Occipital lobe (tissue), 3 donors: ENCODE data around the gene HEXB. TPM values are rescaled to one million over a fixed set of nuclear protein-coding genes. Genes with fewer than 3 reads are reported as not detected.
"Not testable (repeated sequence)": the region's sequence is repeated elsewhere in the genome, so short reads cannot be mapped to it uniquely, and the experiment has no call there.

Experiments
- DNase-seq: peaks from one replicate; lab custom pipeline; 2025; lab: John Stamatoyannopoulos, UW
- small RNA-seq: library from RNA; depleted of rRNA; stranded (forward); fragments of <200 nt; gene quantifications from one replicate; pipeline ENCODE3, GENCODE V24; 2014
- total RNA-seq: library from RNA; depleted of rRNA; stranded (reverse); fragments of >200 nt; gene quantifications from one replicate; pipeline ENCODE4 v1.2.3, GENCODE V29; 2014

The HEXB gene
- total RNA-seq, 1 donor from 2014 or later: 22.5 TPM

DNA sequence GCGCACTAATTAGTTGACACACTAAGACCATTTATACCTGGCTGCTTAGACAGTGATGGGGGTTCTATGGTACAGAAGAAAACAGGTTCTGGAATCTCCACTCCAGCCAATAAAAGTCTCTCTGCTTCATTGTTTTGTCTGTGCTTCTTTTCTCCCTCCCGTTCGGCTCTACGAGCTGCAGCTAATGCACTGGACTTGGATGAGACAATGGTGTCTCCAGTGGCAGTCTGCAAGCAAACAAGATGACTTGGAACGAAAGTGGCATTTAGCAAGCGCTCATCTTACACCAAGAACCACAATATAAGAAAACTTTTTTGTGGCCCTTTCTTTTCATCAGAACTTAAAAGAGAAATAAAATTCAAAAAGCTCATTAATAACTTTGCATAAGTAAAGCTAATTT lies 51.7 kb downstream of the HEXB start:
- DNase-seq: no peak

DNA sequence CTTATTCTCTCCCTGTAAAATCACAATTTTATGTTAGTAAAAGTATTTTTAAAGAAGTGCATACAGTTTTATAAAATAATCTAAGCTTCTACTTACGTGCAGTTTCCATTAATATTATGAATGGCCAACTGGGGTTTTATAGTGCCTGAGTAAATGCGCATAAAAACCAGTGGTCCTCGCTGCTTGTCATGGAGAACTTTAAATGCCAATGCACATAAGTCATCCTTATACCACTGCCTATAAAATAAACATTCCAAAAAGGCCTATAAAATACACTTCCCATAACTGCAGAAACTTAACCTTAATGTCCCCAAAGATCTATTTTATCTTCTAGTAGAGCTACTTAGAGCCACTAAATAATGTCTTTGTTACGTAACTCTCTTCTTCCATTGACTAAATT lies 53.4 kb downstream of the HEXB start:
- no peak for DNase-seq

DNA sequence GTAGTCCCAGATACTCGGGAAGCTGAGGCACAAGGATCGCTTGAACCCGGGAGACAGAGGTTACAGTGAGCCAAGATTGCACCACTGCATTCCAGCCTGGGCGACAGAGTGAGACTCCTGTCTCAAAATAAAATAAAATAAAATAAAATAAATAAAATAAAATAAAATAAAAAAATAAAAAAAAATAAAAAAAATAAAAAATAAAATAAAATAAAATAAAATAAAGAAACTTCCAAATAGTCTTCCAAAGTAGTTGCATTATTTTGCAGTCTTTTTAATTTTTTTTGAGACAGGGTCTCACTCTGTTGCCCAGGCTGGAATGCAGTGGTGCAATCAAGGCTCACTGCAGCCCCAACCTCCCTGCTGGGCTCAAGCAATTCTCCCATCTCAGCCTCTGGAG lies 63.7 kb downstream of the HEXB start:
- DNase-seq: not testable (repeated sequence)

DNA sequence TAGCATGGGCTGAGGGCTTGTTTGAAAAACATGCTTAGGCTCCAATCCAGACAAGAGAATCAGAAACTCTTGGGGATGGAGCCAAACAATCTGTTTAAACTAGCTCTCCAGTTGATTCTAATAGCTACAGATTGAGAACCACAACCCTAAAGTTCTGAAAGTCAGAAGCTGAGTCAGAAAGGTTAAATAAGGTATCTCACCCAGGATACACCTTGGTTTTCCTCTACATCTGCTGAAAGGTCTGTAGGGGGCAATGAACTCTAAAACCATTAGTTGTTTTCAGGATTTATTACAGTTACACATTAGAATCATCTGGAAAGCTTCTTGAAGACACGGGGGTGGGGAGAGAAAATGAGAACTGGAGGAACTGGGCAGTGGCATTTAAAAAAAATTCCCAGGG lies 76.2 kb downstream of the HEXB start:
- no peak for DNase-seq

DNA sequence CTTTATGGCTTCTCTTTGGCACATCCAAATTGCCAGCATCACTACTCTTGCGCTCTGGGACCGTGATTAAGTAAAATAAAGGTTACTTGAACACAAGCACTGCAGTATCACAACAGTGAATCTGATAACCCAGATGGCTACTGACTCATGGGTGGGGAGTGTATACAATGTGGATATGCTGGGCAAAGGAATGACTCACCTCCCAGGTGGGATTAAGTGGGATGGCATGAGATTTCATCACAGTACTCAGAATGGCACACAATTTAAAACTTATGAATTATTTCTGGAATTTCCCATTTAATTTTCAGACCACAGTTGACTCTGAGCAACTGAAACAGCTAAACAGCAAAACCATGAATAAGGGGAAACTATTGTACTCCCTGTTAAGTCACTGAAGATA lies 77.6 kb downstream of the HEXB start:
- DNase-seq: no peak

DNA sequence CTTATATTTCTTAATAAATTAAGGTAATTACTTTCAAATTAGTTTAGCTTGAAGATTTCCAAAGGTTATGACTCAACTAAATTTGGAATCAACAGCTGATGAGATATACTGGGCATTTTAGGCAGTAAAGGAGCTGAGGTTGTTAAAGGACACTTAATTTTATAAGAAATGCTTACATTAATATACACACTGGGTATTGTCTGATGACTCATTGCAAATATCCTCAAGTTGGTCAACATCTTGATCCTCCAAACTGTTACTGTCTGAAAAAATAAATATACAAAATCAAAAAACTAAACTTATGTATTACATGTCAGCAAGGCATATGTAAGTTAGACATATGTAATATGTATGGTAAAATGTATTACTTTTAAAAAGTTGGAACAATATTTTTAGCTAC lies 78.5 kb downstream of the HEXB start:
- DNase-seq: no peak

DNA sequence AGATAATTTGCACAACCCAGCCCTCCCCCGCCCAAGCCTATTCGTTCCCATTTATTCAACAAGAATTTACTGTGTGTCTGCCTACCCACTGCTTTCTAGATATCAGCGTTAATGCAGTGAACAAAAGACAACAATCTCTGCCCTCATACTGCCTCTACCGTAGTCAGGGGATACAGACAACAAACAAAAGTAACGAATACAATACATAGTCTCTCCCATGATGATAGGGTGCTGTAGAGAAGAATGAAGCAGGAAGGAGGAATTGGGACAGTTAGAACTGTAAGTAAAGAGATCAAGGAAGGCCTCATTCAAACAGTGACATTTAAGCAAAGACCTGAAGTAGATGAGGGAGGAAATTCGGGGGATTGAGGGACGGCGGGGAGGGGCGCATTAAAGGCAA lies 80.2 kb downstream of the HEXB start:
- DNase-seq: no peak

DNA sequence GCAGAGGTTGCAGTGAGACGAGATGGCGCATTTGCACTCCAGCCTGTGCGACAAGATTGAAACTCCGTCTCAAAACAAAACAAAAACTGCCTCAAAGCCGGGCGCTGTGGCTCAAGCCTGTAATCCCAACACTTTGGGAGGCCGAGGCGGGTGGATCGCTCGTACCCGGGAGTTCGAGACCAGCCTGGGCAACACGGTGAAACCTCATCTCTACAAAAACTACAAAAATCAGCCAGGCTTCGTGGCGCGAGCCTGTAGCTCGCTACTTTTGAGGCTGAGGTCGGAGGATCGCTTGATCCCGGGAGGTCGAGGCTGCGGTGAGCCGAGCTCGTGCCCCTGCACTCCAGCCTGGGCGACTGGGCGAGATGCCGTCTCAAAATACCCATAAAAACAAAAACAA lies 80.9 kb downstream of the HEXB start:
- no peak for DNase-seq

DNA sequence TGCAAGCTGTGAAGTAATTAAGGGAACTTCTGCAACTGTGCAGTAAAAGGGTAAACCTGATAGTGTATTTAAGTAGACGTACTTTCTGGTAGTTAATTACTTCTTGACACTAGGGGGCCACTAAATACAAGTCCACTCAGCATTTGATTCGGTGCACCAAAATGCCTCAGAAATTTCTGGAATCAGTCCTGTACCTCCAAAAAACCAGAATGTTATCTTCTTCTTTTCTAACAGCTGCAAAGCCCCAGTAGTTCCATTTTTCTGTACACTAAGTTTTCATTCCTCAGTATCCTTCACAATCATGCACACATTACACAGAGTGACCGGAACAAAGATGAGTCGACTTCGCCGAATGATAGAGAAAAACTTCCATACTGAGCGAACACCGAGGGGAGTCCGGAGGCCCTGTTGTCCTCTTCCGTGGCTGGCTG lies 81.4 kb downstream of the HEXB start:
- DNase-seq: no peak

DNA sequence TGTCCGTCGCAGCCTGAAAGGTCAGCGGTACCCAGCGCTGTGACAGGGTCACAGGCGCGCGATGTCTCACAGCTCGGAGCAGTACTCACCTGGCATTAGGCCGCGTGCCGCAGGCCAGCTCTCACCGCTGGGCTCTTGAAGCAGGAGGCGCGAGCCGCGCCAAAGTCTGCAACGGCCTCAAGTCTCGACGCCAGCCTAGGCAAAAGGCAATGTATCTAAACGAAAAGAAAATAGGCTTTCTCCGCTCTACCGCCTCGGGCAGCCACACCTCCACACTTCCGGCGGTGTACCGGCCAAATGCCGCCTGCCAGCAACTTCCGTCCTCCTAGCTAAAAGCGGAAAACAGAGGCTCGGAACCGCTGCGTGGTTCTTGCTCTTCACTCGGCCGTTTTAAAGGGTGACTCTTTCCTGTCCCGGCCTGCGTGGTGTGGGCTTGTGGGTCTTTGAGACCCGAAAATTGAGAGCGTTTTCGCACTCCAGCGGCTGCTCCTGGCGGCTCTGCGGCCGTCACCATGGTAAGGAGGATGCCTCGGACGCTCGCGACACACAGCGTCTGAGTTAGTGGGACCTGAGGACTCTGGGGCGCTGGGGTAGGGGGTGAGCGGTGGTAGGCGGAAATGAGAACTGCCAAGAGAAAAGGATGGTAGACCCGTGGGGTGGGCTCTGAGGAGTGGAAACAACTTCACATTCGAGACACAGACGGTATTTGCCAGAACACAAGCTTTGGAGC lies 82.0 kb downstream of the HEXB start, which contains the start of the genes GFM2 and NSA2:
Gene GFM2, minus strand, starts transcription at position 269 of the 730 bp plus-strand sequence. CDS start 3,375 bp downstream, outside the sequence.
Gene NSA2, plus strand, starts transcription at position 401 of the 730 bp plus-strand sequence. Its CDS starts 112 bp downstream, at position 513.
- peak; percentile 91 for DNase-seq

DNA sequence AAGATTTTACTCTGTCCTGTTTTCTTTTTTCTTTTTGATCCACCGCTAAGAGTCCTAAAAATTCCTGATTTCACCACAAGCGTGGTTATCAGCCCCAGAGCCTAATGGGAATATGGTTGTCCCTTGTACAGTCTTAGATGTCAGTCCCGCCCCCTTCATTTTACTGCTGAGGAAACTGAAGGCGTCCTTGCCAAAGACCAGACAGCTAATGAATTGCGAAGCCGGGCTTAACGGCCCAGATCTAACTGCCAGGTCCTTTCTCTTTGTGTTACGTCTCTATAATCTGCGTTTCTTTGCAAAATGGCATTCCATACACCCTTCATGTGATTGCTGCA lies 82.5 kb downstream of the HEXB start:
- DNase-seq: no peak

Small RNA genes lying within 50 kb of the gene (small RNA-seq; reads per million reads assigned to genes)
- not detected for gene RNU6-658P

Other genes starting within 250 kb of the HEXB start
- 1,378 TPM for gene ENC1, start 44.5 kb upstream of the HEXB start, total RNA-seq
- gene GFM2, start 81.9 kb downstream of the HEXB start, total RNA-seq: 61.0 TPM
- gene NSA2, start 82.0 kb downstream of the HEXB start, total RNA-seq: 56.3 TPM
- gene FAM169A, start 181.2 kb downstream of the HEXB start, total RNA-seq: 90.6 TPM